ENCODE results near the gene CASTOR1.
A peak's percentile ranks its signal among the peaks of the same experiment; 100 is the strongest.

Gene CASTOR1

DNA sequence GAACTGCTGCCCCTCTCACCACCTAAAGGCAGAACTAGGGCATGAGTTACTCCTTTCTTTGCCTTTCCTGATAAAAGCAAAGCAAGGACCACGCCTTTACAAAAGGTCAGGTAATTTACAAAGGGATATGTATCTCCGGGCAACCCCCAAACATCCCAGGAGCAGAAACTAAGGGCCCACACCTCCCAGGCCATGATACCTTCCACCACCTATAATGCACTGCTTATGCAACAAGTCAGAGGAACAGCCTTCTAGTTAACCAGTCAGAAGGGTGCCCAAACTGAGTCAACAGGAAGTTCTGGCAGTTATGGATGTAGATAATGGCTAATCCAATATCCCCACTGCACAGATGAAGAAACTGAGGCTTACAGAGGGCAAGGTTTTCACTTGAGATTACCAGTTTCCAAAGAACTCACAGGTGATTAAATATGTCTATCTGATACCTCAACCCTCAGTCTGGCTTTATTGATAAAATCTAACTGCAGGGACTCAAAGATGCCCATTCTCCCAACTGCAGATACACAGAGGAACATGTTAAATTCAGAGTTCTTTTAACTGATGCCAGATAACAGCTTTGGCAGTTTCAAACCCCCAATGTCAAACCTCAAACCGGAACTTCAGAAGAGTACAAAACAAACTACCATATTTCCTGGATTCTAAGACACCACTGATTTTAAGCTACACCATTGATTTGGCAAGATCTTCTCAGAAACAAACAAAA lies 16.8 kb upstream of the CASTOR1 start:
- TF ChIP-seq CTCF (IDR thresholded peaks at IDR 0.05; ENCODE audit: low read depth, low read length, poor library complexity, severe bottlenecking) (no peak), EZH2phosphoT487 (IDR thresholded peaks at IDR 0.05; ENCODE audit: borderline replicate concordance, low read length) (no peak)
- Histone ChIP-seq H3K9me2 (replicated peaks; ENCODE audit: control insufficient read depth, low read length) (no peaks in the 10 kb centered on the region), H3K79me2 (ENCODE audit: control insufficient read depth, low read length) (peaks cover 6% of the 10 kb centered on the region), H3K4me1 (ENCODE audit: control insufficient read depth, low read length) (peaks cover 70% of the 10 kb centered on the region), H4K20me1 (ENCODE audit: control insufficient read depth, insufficient read depth, low read depth, low read length) (no peaks in the 10 kb centered on the region), H3K4me2 (ENCODE audit: low read length) (peak overlapping the region; percentile 98), H3K4me3 (ENCODE audit: low read length) (peak overlapping the region; percentile 69), H3K36me3 (ENCODE audit: control insufficient read depth, low read length) (peaks cover 12% of the 10 kb centered on the region), H3K27ac (ENCODE audit: low read depth, low read length) (peak overlapping the region; percentile 73), H3K27me3 (ENCODE audit: control insufficient read depth, low read length) (no peaks in the 10 kb centered on the region), H3K9me3 (ENCODE audit: control insufficient read depth, insufficient read depth, low read length) (no peaks in the 10 kb centered on the region), H3F3A (ENCODE audit: control insufficient read depth, insufficient read depth) (peaks cover 19% of the 10 kb centered on the region)

DNA sequence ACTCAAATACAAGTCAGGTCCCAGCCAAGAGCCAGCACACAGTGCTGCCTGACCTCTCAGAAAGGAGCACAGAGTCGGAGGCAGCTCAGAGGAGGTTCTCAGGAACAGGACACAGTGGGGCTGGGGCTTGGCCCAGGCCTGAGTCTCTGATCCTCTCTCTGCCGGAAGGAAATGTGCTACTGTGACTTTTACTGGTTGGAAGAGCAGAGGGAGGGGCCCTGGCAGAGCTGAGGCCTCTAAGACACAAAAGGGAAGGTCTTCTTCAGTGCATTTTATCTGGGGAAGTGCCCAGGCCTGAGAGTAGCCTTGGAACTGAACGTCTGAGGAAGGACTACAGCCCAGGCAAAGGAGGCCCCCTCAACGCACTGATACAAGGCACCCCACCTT lies 16.2 kb upstream of the CASTOR1 start:
- Histone ChIP-seq H3K27ac (ENCODE audit: low read depth, low read length) (peak overlapping the region; percentile 73), H3K4me2 (ENCODE audit: low read length) (peak overlapping the region; percentile 98), H3K36me3 (ENCODE audit: control insufficient read depth, low read length) (peaks cover 12% of the 10 kb centered on the region), H3K9me3 (ENCODE audit: control insufficient read depth, insufficient read depth, low read length) (no peaks in the 10 kb centered on the region), H3K27me3 (ENCODE audit: control insufficient read depth, low read length) (no peaks in the 10 kb centered on the region), H3K4me1 (ENCODE audit: control insufficient read depth, low read length) (peaks cover 70% of the 10 kb centered on the region), H3K4me3 (ENCODE audit: low read length) (peak overlapping the region; percentile 69), H3K9me2 (replicated peaks; ENCODE audit: control insufficient read depth, low read length) (no peaks in the 10 kb centered on the region), H4K20me1 (ENCODE audit: control insufficient read depth, insufficient read depth, low read depth, low read length) (no peaks in the 10 kb centered on the region), H3K79me2 (ENCODE audit: control insufficient read depth, low read length) (peaks cover 6% of the 10 kb centered on the region), H3F3A (ENCODE audit: control insufficient read depth, insufficient read depth) (peaks cover 19% of the 10 kb centered on the region)
- TF ChIP-seq EZH2phosphoT487 (IDR thresholded peaks at IDR 0.05; ENCODE audit: borderline replicate concordance, low read length) (no peak), CTCF (IDR thresholded peaks at IDR 0.05; ENCODE audit: low read depth, low read length, poor library complexity, severe bottlenecking) (no peak)

- TF ChIP-seq CTCF (IDR thresholded peaks at IDR 0.05; ENCODE audit: low read depth, low read length, poor library complexity, severe bottlenecking) = no peak
- TF ChIP-seq EZH2phosphoT487 (IDR thresholded peaks at IDR 0.05; ENCODE audit: borderline replicate concordance, low read length) = no peak
- peak overlapping the region; percentile 73 for H3K27ac ChIP-seq (ENCODE audit: low read depth, low read length)
- H3K4me3 ChIP-seq (ENCODE audit: low read length) = peak overlapping the region; percentile 69
- no peaks in the 10 kb centered on the region for H3K9me3 ChIP-seq (ENCODE audit: control insufficient read depth, insufficient read depth, low read length)
- H3K9me2 ChIP-seq (replicated peaks; ENCODE audit: control insufficient read depth, low read length) = no peaks in the 10 kb centered on the region
- H3K27me3 ChIP-seq (ENCODE audit: control insufficient read depth, low read length) = no peaks in the 10 kb centered on the region
- peaks cover 70% of the 10 kb centered on the region for H3K4me1 ChIP-seq (ENCODE audit: control insufficient read depth, low read length)
- peaks cover 19% of the 10 kb centered on the region for H3F3A ChIP-seq (ENCODE audit: control insufficient read depth, insufficient read depth)
- peaks cover 12% of the 10 kb centered on the region for H3K36me3 ChIP-seq (ENCODE audit: control insufficient read depth, low read length)
- H4K20me1 ChIP-seq (ENCODE audit: control insufficient read depth, insufficient read depth, low read depth, low read length) = no peaks in the 10 kb centered on the region
- H3K79me2 ChIP-seq (ENCODE audit: control insufficient read depth, low read length) = peaks cover 6% of the 10 kb centered on the region
- peak overlapping the region; percentile 98 for H3K4me2 ChIP-seq (ENCODE audit: low read length)
These were observed 15.4 kb upstream of the CASTOR1 start for GRCh38 chr22:30304495-30305244.
